GM12878 (cell line): ENCODE measurements around the gene SHH.

Experiments used
- EP300 ChIP-seq, 2 experiments: fragments of 150-350 bp in 1 of 2; IDR thresholded peaks; 2 replicates each; pipeline ENCODE4 v1.6.1; 2011 to 2012; ENCODE audit warnings: low read depth in 2 of 2, low read length in 2 of 2, borderline replicate concordance in 1 of 2, improper control_type of control experiment in 1 of 2, inconsistent platforms in 1 of 2; ENCODE audit not compliant: control insufficient read depth in 1 of 2
- ETV6 ChIP-seq, 2 experiments: fragments of 450-650 bp in 1 of 2; IDR thresholded peaks in 1 of 2; conservative IDR thresholded peaks in 1 of 2; 2 replicates each; pipeline ENCODE4 v1.6.1; 2014; ENCODE audit warnings: antibody characterized with exemption in 1 of 2, borderline replicate concordance in 1 of 2, low read depth in 1 of 2, mild to moderate bottlenecking in 1 of 2, moderate library complexity in 1 of 2
- EZH2 ChIP-seq: IDR thresholded peaks from 2 replicates; pipeline ENCODE4 v1.6.1; 2012; ENCODE audit warnings: low read depth, mild to moderate bottlenecking, control low read depth, inconsistent platforms, low read length, borderline replicate concordance; ENCODE audit not compliant: control insufficient read depth
- FOXK2 ChIP-seq: fragments of 450-650 bp; IDR thresholded peaks from 2 replicates; pipeline ENCODE4 v1.6.1; 2017; ENCODE audit warnings: mild to moderate bottlenecking, moderate library complexity
- NFYA ChIP-seq: IDR thresholded peaks from 2 replicates; pipeline ENCODE4 v1.6.1; 2011; ENCODE audit warnings: low read depth, mild to moderate bottlenecking, low read length, improper control_type of control experiment, borderline replicate concordance
- POLR2AphosphoS2 ChIP-seq: IDR thresholded peaks from 2 replicates; pipeline ENCODE4 v1.6.1; 2011; ENCODE audit warnings: low read depth, mild to moderate bottlenecking, low read length, improper control_type of control experiment, moderate library complexity
- SUZ12 ChIP-seq: fragments of 200-600 bp; sonication (generic); IDR thresholded peaks from one replicate; pipeline ENCODE4 v1.6.1; 2018; ENCODE audit warnings: antibody characterized with exemption, mild to moderate bottlenecking; ENCODE audit not compliant: unreplicated experiment
- TF ChIP-seq, protein P1 (sequence below): IDR thresholded peaks from 2 replicates; pipeline ENCODE4 v1.6.1; 2011; ENCODE audit warnings: low read depth, mild to moderate bottlenecking, low read length, moderate library complexity, borderline replicate concordance; ENCODE audit errors: extremely low read depth
- TF ChIP-seq, protein P2 (sequence below): fragments of 450-650 bp; formaldehyde crosslinking; IDR thresholded peaks from 2 replicates; pipeline ENCODE4 v1.4.0; 2020; ENCODE audit warnings: mild to moderate bottlenecking, moderate library complexity
- TF ChIP-seq, protein P3 (sequence below), 3 experiments: IDR thresholded peaks in 2 of 3; conservative IDR thresholded peaks in 1 of 3; 2 replicates each; pipeline ENCODE4 v1.5.1; 2011; ENCODE audit warnings: low read depth in 3 of 3, low read length in 3 of 3, mild to moderate bottlenecking in 3 of 3, control low read depth in 2 of 3, moderate library complexity in 2 of 3, inconsistent platforms in 1 of 3, mixed read lengths in 1 of 3; ENCODE audit not compliant: control insufficient read depth in 2 of 3, insufficient read depth in 1 of 3; ENCODE audit errors: extremely low read depth in 1 of 3

DNA sequence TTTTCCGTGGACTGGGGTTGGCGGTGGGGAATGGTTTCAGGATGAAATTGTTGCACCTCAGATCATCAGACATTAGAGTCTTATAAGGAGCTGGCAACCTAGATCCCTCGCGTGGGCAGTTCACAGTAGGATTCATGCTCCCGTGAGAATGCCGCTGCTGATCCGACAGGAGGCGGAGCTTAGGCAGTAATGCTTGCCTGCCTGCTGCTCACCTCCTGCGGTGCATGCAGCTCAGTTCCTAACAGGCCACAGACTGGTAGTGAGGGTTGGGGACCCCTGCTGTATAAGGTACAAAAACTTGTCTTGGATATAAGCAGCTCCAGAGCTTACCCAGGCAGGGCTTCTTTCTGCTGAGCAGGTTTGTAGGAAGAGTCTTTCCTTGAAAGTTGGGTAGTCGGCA lies 53.9 kb downstream of the SHH start:
- TF ChIP-seq EZH2 = no peak
- no peak for TF ChIP-seq NFYA
- TF ChIP-seq, protein P1, sequence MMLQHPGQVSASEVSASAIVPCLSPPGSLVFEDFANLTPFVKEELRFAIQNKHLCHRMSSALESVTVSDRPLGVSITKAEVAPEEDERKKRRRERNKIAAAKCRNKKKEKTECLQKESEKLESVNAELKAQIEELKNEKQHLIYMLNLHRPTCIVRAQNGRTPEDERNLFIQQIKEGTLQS = no peak
- TF ChIP-seq SUZ12 = no peak
- TF ChIP-seq POLR2AphosphoS2 = no peak
- TF ChIP-seq FOXK2 = no peak
- TF ChIP-seq, protein P2, sequence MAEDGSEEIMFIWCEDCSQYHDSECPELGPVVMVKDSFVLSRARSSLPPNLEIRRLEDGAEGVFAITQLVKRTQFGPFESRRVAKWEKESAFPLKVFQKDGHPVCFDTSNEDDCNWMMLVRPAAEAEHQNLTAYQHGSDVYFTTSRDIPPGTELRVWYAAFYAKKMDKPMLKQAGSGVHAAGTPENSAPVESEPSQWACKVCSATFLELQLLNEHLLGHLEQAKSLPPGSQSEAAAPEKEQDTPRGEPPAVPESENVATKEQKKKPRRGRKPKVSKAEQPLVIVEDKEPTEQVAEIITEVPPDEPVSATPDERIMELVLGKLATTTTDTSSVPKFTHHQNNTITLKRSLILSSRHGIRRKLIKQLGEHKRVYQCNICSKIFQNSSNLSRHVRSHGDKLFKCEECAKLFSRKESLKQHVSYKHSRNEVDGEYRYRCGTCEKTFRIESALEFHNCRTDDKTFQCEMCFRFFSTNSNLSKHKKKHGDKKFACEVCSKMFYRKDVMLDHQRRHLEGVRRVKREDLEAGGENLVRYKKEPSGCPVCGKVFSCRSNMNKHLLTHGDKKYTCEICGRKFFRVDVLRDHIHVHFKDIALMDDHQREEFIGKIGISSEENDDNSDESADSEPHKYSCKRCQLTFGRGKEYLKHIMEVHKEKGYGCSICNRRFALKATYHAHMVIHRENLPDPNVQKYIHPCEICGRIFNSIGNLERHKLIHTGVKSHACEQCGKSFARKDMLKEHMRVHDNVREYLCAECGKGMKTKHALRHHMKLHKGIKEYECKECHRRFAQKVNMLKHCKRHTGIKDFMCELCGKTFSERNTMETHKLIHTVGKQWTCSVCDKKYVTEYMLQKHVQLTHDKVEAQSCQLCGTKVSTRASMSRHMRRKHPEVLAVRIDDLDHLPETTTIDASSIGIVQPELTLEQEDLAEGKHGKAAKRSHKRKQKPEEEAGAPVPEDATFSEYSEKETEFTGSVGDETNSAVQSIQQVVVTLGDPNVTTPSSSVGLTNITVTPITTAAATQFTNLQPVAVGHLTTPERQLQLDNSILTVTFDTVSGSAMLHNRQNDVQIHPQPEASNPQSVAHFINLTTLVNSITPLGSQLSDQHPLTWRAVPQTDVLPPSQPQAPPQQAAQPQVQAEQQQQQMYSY (CRISPR knock-in tag) = no peak
- no peak for TF ChIP-seq ETV6 (conservative IDR thresholded peaks at IDR 0.05 in 1 of 2, IDR thresholded peaks at IDR 0.05 in 1 of 2; ENCODE audit: borderline replicate concordance in 1 of 2, low read depth in 1 of 2)
- no peak for TF ChIP-seq EP300 (IDR thresholded peaks at IDR 0.05; ENCODE audit: borderline replicate concordance in 1 of 2, control insufficient read depth in 1 of 2, low read depth in 2 of 2, low read length in 2 of 2)
- TF ChIP-seq, protein P3, sequence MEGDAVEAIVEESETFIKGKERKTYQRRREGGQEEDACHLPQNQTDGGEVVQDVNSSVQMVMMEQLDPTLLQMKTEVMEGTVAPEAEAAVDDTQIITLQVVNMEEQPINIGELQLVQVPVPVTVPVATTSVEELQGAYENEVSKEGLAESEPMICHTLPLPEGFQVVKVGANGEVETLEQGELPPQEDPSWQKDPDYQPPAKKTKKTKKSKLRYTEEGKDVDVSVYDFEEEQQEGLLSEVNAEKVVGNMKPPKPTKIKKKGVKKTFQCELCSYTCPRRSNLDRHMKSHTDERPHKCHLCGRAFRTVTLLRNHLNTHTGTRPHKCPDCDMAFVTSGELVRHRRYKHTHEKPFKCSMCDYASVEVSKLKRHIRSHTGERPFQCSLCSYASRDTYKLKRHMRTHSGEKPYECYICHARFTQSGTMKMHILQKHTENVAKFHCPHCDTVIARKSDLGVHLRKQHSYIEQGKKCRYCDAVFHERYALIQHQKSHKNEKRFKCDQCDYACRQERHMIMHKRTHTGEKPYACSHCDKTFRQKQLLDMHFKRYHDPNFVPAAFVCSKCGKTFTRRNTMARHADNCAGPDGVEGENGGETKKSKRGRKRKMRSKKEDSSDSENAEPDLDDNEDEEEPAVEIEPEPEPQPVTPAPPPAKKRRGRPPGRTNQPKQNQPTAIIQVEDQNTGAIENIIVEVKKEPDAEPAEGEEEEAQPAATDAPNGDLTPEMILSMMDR (IDR thresholded peaks at IDR 0.05 in 2 of 3, conservative IDR thresholded peaks at IDR 0.05 in 1 of 3; ENCODE audit: control insufficient read depth in 2 of 3, extremely low read depth in 1 of 3, insufficient read depth in 1 of 3, low read depth in 3 of 3, low read length in 3 of 3) = no peak
